ENCODE data around the gene NKIRAS2. TPM values are rescaled to one million over a fixed set of nuclear protein-coding genes. Genes with fewer than 3 reads are reported as not detected.
A peak's percentile ranks its signal among the peaks of the same experiment; 100 is the strongest.

Gene NKIRAS2
- total RNA-seq (2021; ENCODE audit: unreplicated experiment) = 22.4 TPM
- polyA plus RNA-seq (2012; ENCODE audit: insufficient read length) = 31.7 TPM
- Bru-seq, nascent RNA = percentile 61 among the genes with signal in this experiment
- BruChase-seq, experiment 1, labeled RNA remaining after a 2-hour chase = percentile 76 among the genes with signal in this experiment
- BruChase-seq, experiment 2, labeled RNA remaining after a 6-hour chase = percentile 76 among the genes with signal in this experiment
- long read RNA-seq, full-length matches to known transcripts = 24 of 32 reads
- long read RNA-seq, partial matches to known transcripts = 0 of 32 reads
- long read RNA-seq, other reads (novel, unspliced or antisense) = 8 of 32 reads

DNA sequence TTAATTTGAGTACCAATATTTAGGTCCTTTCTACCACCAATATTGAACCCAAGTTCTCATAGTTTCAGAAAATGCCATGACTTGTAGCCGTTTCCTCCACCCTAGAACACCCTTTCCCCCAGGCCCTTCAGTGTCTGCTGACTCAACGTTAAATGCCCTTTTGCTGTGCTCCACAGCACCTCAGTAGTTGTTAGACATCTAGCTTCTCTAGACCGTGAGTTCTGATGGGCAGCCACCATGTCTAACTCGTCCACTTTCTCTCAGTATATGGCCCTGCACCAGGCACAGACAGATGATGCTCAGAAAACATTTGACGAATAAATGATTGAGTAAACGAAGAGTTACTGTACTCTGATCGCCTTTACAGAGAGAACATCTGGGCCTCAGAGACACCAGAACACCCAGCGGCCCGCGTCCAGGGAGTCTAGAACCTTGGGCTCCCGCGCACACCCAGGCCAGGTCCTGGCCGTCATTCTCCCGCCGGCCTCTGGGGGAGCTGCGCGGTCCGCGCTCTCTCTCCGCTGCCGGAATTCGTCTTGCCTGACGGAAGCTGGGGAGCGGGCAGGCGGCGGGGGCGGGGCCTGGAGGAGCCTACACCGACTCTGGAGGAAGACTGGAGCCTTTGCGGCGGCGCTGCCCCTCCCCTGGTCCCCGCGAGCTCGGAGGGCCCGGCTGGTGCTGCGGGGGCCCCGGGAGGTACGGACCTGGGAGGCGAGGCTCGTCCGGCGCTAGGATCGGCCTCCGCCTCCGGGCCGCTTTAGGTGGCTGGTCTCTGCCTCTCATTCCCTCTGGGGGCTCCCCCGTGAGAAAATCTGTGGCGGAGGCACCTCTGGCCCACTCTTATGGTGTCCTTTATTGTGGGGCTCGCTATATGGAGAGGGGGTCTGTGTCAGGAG, at the start of gene NKIRAS2:
NKIRAS2 (plus strand) TSS at position 582 of the 896 bp plus-strand sequence. CDS start 1,488 bp downstream, outside the sequence.
- Histone ChIP-seq H3K36me3 (ENCODE audit: control insufficient read depth, insufficient read depth, low read length) (peaks cover 8% of the 10 kb centered on the region; the same call in 1 of the 2 replicates), H3K4me1 (ENCODE audit: control insufficient read depth, insufficient read depth, low read length) (peaks cover 12% of the 10 kb centered on the region; the same call in 1 of the 2 replicates), H3K27ac (ENCODE audit: low read length) (peak within 1 kb of the TSS; percentile 93), H3K9me3 (ENCODE audit: control insufficient read depth, insufficient read depth, low read depth, low read length) (no peaks in the 10 kb centered on the region), H3K4me3 (ENCODE audit: low read depth in 2 of 2, low read length in 2 of 2) (peak within 1 kb of the TSS; percentile 94 to 95), H3K27me3 (ENCODE audit: control insufficient read depth, insufficient read depth, low read length) (no peaks in the 10 kb centered on the region)
- no TSS peak for BruUV-seq (replicated peaks)
- peak; percentile 17 for DNase-seq (ENCODE audit: low read depth, low spot score)
- intact Hi-C loops (cut with micrococcal nuclease; ENCODE audit: unreplicated experiment) = no loop called here
- TF ChIP-seq, protein P1, sequence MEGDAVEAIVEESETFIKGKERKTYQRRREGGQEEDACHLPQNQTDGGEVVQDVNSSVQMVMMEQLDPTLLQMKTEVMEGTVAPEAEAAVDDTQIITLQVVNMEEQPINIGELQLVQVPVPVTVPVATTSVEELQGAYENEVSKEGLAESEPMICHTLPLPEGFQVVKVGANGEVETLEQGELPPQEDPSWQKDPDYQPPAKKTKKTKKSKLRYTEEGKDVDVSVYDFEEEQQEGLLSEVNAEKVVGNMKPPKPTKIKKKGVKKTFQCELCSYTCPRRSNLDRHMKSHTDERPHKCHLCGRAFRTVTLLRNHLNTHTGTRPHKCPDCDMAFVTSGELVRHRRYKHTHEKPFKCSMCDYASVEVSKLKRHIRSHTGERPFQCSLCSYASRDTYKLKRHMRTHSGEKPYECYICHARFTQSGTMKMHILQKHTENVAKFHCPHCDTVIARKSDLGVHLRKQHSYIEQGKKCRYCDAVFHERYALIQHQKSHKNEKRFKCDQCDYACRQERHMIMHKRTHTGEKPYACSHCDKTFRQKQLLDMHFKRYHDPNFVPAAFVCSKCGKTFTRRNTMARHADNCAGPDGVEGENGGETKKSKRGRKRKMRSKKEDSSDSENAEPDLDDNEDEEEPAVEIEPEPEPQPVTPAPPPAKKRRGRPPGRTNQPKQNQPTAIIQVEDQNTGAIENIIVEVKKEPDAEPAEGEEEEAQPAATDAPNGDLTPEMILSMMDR (IDR thresholded peaks at IDR 0.05) = peak; percentile 84
- TF ChIP-seq POLR2AphosphoS5 (IDR thresholded peaks at IDR 0.05; ENCODE audit: low read depth, low read length) (peak; percentile 75), TCF7L2 (IDR thresholded peaks at IDR 0.05; ENCODE audit: low read depth, low read length) (no peak)
- TF ChIP-seq, protein P2, sequence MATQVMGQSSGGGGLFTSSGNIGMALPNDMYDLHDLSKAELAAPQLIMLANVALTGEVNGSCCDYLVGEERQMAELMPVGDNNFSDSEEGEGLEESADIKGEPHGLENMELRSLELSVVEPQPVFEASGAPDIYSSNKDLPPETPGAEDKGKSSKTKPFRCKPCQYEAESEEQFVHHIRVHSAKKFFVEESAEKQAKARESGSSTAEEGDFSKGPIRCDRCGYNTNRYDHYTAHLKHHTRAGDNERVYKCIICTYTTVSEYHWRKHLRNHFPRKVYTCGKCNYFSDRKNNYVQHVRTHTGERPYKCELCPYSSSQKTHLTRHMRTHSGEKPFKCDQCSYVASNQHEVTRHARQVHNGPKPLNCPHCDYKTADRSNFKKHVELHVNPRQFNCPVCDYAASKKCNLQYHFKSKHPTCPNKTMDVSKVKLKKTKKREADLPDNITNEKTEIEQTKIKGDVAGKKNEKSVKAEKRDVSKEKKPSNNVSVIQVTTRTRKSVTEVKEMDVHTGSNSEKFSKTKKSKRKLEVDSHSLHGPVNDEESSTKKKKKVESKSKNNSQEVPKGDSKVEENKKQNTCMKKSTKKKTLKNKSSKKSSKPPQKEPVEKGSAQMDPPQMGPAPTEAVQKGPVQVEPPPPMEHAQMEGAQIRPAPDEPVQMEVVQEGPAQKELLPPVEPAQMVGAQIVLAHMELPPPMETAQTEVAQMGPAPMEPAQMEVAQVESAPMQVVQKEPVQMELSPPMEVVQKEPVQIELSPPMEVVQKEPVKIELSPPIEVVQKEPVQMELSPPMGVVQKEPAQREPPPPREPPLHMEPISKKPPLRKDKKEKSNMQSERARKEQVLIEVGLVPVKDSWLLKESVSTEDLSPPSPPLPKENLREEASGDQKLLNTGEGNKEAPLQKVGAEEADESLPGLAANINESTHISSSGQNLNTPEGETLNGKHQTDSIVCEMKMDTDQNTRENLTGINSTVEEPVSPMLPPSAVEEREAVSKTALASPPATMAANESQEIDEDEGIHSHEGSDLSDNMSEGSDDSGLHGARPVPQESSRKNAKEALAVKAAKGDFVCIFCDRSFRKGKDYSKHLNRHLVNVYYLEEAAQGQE (IDR thresholded peaks at IDR 0.05; ENCODE audit: insufficient read depth in 1 of 2, low read depth in 2 of 2, low read length in 1 of 2) = no peak
- ChIA-PET CTCF (no interaction called here), POLR2A (interaction anchor here (0.6 kb wide), 1 partner anchor 60 kb away, joined by 5 read pairs; no protein-coding TSS in a partner anchor)
- ATAC-seq = peak; percentile 85
- in situ Hi-C loops (cut with HindIII; ENCODE audit: low pct_unique_long_range_greater_than_20kb, low sequenced_read_pairs) = no loop called here

DNA sequence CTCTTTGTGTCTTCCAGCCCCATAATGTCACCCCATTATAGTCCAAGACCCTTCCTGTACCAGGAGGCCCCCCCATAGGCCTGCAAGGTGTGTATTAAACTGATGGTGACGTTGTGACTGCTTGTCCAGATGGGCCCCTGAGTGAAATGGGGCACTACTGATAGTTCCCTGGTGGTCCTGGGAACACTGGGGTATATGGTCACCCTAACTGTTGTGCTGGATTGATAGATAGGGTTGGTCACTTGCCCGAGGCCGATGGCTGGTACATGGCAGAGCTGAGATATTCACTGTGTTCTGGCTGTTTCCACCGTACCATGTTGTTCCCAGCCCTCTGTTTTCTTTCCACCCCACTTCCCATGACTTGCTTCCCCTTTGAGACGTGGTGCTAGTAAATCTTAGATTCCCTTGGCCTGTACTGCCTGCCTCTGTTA, 49.0 kb upstream of the NKIRAS2 start:
- Histone ChIP-seq H3K9me3 (ENCODE audit: control insufficient read depth, insufficient read depth, low read depth, low read length) (no peaks in the 10 kb centered on the region), H3K27me3 (ENCODE audit: control insufficient read depth, insufficient read depth, low read length) (no peaks in the 10 kb centered on the region), H3K27ac (ENCODE audit: low read length) (no peak overlapping the region), H3K4me1 (ENCODE audit: control insufficient read depth, insufficient read depth, low read length) (peaks cover 27% of the 10 kb centered on the region), H3K4me3 (ENCODE audit: low read depth in 2 of 2, low read length in 2 of 2) (no peak overlapping the region), H3K36me3 (ENCODE audit: control insufficient read depth, insufficient read depth, low read length) (no peaks in the 10 kb centered on the region; the same call in 1 of the 2 replicates)
- TF ChIP-seq SIN3A (IDR thresholded peaks at IDR 0.05; ENCODE audit: borderline replicate concordance, insufficient read depth, low read depth, low read length) = no peak
- TF ChIP-seq POLR2AphosphoS5 (IDR thresholded peaks at IDR 0.05; ENCODE audit: low read depth, low read length) = 0 out of 2 replicates have a peak, but pooled peaks have one; percentile 30
- no peak for TF ChIP-seq TCF7L2 (IDR thresholded peaks at IDR 0.05; ENCODE audit: low read depth, low read length)
- ATAC-seq (no peak), DNase-seq (ENCODE audit: low read depth, low spot score) (no peak)
- intact Hi-C loops (cut with micrococcal nuclease; ENCODE audit: unreplicated experiment) (no loop called here), in situ Hi-C loops (cut with HindIII; ENCODE audit: low pct_unique_long_range_greater_than_20kb, low sequenced_read_pairs) (no loop called here)
- no TSS peak for BruUV-seq (replicated peaks)
- ChIA-PET POLR2A (no interaction called here), CTCF (no interaction called here)
